HEK293 (cell line): Measurements from ENCODE around the gene POC1B.

Experiments used
- CTCF ChIA-PET: fragments of 350-600 bp; formaldehyde crosslinking; extraction: SDS; loops from one replicate; lab custom pipeline; 2021; ENCODE audit warnings: antibody characterized with exemption; lab: Yijun Ruan, JAX
- POLR2A ChIA-PET: fragments of 300-600 bp; formaldehyde crosslinking; extraction: SDS; loops from one replicate; lab custom pipeline; 2020; ENCODE audit warnings: antibody characterized with exemption, inconsistent platforms; lab: Yijun Ruan, JAX
- H3K27ac ChIP-seq: fragments of 200-500 bp; sonication (Bioruptor generic); 2 replicates; pipeline ENCODE4 v1.5.1; 2014; ENCODE audit warnings: low read depth, low read length, control low read depth, inconsistent platforms; ENCODE audit errors: extremely low read depth
- H3K36me3 ChIP-seq, 2 experiments: fragments of 200-500 bp in 1 of 2; sonication (Bioruptor generic) in 1 of 2; 1 replicate in 1 of 2; 2 replicates in 1 of 2; pipeline ENCODE4 v1.5.1; 2014 to 2017; ENCODE audit warnings: inconsistent platforms in 2 of 2, low read length in 2 of 2; ENCODE audit not compliant: control insufficient read depth in 2 of 2, insufficient read depth in 1 of 2
- H3K4me1 ChIP-seq: fragments of 200-500 bp; sonication (Bioruptor generic); 2 replicates; pipeline ENCODE4 v1.5.1; 2014; ENCODE audit warnings: mild to moderate bottlenecking, low read length, inconsistent platforms; ENCODE audit not compliant: control insufficient read depth, insufficient read depth
- H3K4me3 ChIP-seq: 2 replicates; pipeline ENCODE4 v1.5.1; 2011; ENCODE audit warnings: low read depth, mild to moderate bottlenecking, control low read depth, low read length, moderate library complexity
- H3K9me3 ChIP-seq: fragments of 200-500 bp; sonication (Bioruptor generic); 2 replicates; pipeline ENCODE4 v1.5.1; 2014; ENCODE audit warnings: low read depth, low read length, inconsistent platforms; ENCODE audit not compliant: control insufficient read depth, insufficient read depth
- FEZF1 ChIP-seq: fragments of 450-650 bp; formaldehyde crosslinking; IDR thresholded peaks from 2 replicates; pipeline ENCODE4 v1.5.1; 2016; ENCODE audit warnings: missing biosample characterization, missing genetic modification characterization
- MEIS1 ChIP-seq: sonication (generic); formaldehyde crosslinking; IDR thresholded peaks from 2 replicates; pipeline ENCODE4 v1.8.1; 2022; ENCODE audit warnings: missing genetic modification reagents, mild to moderate bottlenecking, borderline replicate concordance
- PRDM6 ChIP-seq: fragments of 450-650 bp; formaldehyde crosslinking; IDR thresholded peaks from 2 replicates; pipeline ENCODE4 v1.5.1; 2017; ENCODE audit warnings: missing biosample characterization, missing genetic modification characterization
- ZNF121 ChIP-seq: fragments of 450-650 bp; formaldehyde crosslinking; IDR thresholded peaks from 2 replicates; pipeline ENCODE4 v1.5.1; 2016; ENCODE audit warnings: missing biosample characterization, missing genetic modification characterization
- ZNF211 ChIP-seq: fragments of 450-650 bp; formaldehyde crosslinking; IDR thresholded peaks from 2 replicates; pipeline ENCODE4 v1.5.1; 2016; ENCODE audit warnings: low read depth, missing biosample characterization, missing genetic modification characterization
- ZNF398 ChIP-seq: fragments of 450-650 bp; formaldehyde crosslinking; IDR thresholded peaks from 2 replicates; pipeline ENCODE4 v1.5.1; 2017; ENCODE audit warnings: missing biosample characterization, missing genetic modification characterization
- ZNF433 ChIP-seq: fragments of 450-650 bp; formaldehyde crosslinking; IDR thresholded peaks from 2 replicates; pipeline ENCODE4 v1.5.1; 2016; ENCODE audit warnings: missing biosample characterization, missing genetic modification characterization, low read depth
- ZNF473 ChIP-seq: fragments of 450-650 bp; formaldehyde crosslinking; IDR thresholded peaks from 2 replicates; pipeline ENCODE4 v1.5.1; 2017; ENCODE audit warnings: missing biosample characterization, missing genetic modification characterization
- ZNF501 ChIP-seq: fragments of 450-650 bp; formaldehyde crosslinking; IDR thresholded peaks from 2 replicates; pipeline ENCODE4 v1.5.1; 2016; ENCODE audit warnings: missing biosample characterization, missing genetic modification characterization
- ZNF585B ChIP-seq: fragments of 450-650 bp; formaldehyde crosslinking; IDR thresholded peaks from 2 replicates; pipeline ENCODE4 v1.5.1; 2016; ENCODE audit warnings: missing biosample characterization, missing genetic modification characterization
- ZNF76 ChIP-seq: fragments of 450-650 bp; formaldehyde crosslinking; IDR thresholded peaks from 2 replicates; pipeline ENCODE4; 2016; ENCODE audit warnings: low read depth, missing biosample characterization, missing genetic modification characterization, borderline replicate concordance
- ZXDB ChIP-seq: fragments of 450-650 bp; formaldehyde crosslinking; IDR thresholded peaks from 2 replicates; pipeline ENCODE4 v1.5.1; 2016; ENCODE audit warnings: missing biosample characterization, missing genetic modification characterization
- TF ChIP-seq, protein P1 (sequence below): fragments of 450-650 bp; formaldehyde crosslinking; IDR thresholded peaks from 2 replicates; pipeline ENCODE4 v1.5.1; 2016; ENCODE audit warnings: missing biosample characterization, missing genetic modification characterization
- TF ChIP-seq, protein P2 (sequence below): fragments of 450-650 bp; formaldehyde crosslinking; IDR thresholded peaks from 2 replicates; pipeline ENCODE4 v1.5.1; 2016; ENCODE audit warnings: missing biosample characterization, missing genetic modification characterization
- TF ChIP-seq, protein P3 (sequence below): fragments of 450-650 bp; formaldehyde crosslinking; IDR thresholded peaks from 2 replicates; pipeline ENCODE4 v1.5.1; 2016; ENCODE audit warnings: missing biosample characterization, missing genetic modification characterization
- TF ChIP-seq, protein P4 (sequence below): fragments of 450-650 bp; formaldehyde crosslinking; IDR thresholded peaks from 2 replicates; pipeline ENCODE4 v1.5.1; 2016; ENCODE audit warnings: missing biosample characterization, missing genetic modification characterization
- TF ChIP-seq, protein P5 (sequence below): fragments of 450-650 bp; formaldehyde crosslinking; IDR thresholded peaks from 2 replicates; pipeline ENCODE4 v1.5.1; 2016; ENCODE audit warnings: missing biosample characterization, missing genetic modification characterization

The POC1B gene

GRCh38 chr12:89464974-89465592, 60.8 kb downstream of the POC1B start:
- Histone ChIP-seq H3K4me3 (no peak overlapping the region), H3K4me1 (peaks cover 9% of the 10 kb centered on the region), H3K36me3 (peaks cover 0 to 2% of the 10 kb centered on the region in 2 experiments; a peak in 2 of 3 replicates), H3K27ac (no peak overlapping the region; the same call in 1 of the 2 replicates), H3K9me3 (no peaks in the 10 kb centered on the region)
- ChIA-PET POLR2A (no interaction called here), CTCF (no interaction called here)
- TF ChIP-seq ZNF121 (tag by site-specific recombination) (no peak), ZNF76 (tag by site-specific recombination) (no peak), ZNF585B (tag by site-specific recombination) (no peak), MEIS1 (CRISPR knock-in tag) (no peak), PRDM6 (0 out of 2 replicates have a peak, but pooled peaks have one; percentile 3), ZNF211 (tag by site-specific recombination) (no peak), FEZF1 (tag by site-specific recombination) (0 out of 2 replicates have a peak, but pooled peaks have one; percentile 20), ZNF398 (no peak), ZNF501 (no peak), ZXDB (tag by site-specific recombination) (0 out of 2 replicates have a peak, but pooled peaks have one; percentile 21), ZNF473 (no peak), ZNF433 (tag by site-specific recombination) (no peak)
- TF ChIP-seq, protein P1, sequence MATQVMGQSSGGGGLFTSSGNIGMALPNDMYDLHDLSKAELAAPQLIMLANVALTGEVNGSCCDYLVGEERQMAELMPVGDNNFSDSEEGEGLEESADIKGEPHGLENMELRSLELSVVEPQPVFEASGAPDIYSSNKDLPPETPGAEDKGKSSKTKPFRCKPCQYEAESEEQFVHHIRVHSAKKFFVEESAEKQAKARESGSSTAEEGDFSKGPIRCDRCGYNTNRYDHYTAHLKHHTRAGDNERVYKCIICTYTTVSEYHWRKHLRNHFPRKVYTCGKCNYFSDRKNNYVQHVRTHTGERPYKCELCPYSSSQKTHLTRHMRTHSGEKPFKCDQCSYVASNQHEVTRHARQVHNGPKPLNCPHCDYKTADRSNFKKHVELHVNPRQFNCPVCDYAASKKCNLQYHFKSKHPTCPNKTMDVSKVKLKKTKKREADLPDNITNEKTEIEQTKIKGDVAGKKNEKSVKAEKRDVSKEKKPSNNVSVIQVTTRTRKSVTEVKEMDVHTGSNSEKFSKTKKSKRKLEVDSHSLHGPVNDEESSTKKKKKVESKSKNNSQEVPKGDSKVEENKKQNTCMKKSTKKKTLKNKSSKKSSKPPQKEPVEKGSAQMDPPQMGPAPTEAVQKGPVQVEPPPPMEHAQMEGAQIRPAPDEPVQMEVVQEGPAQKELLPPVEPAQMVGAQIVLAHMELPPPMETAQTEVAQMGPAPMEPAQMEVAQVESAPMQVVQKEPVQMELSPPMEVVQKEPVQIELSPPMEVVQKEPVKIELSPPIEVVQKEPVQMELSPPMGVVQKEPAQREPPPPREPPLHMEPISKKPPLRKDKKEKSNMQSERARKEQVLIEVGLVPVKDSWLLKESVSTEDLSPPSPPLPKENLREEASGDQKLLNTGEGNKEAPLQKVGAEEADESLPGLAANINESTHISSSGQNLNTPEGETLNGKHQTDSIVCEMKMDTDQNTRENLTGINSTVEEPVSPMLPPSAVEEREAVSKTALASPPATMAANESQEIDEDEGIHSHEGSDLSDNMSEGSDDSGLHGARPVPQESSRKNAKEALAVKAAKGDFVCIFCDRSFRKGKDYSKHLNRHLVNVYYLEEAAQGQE = no peak
- TF ChIP-seq, protein P2, sequence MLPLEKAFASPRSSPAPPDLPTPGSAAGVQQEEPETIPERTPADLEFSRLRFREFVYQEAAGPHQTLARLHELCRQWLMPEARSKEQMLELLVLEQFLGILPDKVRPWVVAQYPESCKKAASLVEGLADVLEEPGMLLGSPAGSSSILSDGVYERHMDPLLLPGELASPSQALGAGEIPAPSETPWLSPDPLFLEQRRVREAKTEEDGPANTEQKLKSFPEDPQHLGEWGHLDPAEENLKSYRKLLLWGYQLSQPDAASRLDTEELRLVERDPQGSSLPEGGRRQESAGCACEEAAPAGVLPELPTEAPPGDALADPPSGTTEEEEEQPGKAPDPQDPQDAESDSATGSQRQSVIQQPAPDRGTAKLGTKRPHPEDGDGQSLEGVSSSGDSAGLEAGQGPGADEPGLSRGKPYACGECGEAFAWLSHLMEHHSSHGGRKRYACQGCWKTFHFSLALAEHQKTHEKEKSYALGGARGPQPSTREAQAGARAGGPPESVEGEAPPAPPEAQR = no peak
- TF ChIP-seq, protein P3, sequence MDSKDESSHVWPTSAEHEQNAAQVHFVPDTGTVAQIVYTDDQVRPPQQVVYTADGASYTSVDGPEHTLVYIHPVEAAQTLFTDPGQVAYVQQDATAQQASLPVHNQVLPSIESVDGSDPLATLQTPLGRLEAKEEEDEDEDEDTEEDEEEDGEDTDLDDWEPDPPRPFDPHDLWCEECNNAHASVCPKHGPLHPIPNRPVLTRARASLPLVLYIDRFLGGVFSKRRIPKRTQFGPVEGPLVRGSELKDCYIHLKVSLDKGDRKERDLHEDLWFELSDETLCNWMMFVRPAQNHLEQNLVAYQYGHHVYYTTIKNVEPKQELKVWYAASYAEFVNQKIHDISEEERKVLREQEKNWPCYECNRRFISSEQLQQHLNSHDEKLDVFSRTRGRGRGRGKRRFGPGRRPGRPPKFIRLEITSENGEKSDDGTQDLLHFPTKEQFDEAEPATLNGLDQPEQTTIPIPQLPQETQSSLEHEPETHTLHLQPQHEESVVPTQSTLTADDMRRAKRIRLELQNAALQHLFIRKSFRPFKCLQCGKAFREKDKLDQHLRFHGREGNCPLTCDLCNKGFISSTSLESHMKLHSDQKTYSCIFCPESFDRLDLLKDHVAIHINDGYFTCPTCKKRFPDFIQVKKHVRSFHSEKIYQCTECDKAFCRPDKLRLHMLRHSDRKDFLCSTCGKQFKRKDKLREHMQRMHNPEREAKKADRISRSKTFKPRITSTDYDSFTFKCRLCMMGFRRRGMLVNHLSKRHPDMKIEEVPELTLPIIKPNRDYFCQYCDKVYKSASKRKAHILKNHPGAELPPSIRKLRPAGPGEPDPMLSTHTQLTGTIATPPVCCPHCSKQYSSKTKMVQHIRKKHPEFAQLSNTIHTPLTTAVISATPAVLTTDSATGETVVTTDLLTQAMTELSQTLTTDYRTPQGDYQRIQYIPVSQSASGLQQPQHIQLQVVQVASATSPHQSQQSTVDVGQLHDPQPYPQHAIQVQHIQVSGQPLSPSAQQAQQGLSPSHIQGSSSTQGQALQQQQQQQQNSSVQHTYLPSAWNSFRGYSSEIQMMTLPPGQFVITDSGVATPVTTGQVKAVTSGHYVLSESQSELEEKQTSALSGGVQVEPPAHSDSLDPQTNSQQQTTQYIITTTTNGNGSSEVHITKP (tag by site-specific recombination) = 0 out of 2 replicates have a peak, but pooled peaks have one; percentile 13
- TF ChIP-seq, protein P4, sequence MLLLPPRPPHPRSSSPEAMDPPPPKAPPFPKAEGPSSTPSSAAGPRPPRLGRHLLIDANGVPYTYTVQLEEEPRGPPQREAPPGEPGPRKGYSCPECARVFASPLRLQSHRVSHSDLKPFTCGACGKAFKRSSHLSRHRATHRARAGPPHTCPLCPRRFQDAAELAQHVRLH (tag by site-specific recombination) = no peak
- TF ChIP-seq, protein P5, sequence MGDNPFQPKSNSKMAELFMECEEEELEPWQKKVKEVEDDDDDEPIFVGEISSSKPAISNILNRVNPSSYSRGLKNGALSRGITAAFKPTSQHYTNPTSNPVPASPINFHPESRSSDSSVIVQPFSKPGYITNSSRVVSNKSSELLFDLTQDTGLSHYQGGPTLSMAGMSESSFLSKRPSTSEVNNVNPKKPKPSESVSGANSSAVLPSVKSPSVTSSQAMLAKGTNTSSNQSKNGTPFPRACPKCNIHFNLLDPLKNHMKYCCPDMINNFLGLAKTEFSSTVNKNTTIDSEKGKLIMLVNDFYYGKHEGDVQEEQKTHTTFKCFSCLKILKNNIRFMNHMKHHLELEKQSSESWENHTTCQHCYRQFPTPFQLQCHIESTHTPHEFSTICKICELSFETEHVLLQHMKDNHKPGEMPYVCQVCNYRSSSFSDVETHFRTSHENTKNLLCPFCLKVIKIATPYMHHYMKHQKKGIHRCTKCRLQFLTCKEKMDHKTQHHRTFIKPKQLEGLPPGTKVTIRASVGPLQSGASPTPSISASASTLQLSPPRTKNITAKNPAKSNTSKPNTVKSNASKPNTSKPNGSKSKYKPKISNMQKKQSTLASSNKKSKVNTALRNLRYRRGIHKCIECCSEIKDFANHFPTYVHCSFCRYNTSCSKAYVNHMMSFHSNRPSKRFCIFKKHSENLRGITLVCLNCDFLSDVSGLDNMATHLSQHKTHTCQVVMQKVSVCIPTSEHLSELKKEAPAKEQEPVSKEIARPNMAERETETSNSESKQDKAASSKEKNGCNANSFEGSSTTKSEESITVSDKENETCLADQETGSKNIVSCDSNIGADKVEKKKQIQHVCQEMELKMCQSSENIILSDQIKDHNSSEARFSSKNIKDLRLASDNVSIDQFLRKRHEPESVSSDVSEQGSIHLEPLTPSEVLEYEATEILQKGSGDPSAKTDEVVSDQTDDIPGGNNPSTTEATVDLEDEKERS (tag by site-specific recombination) = no peak
